Activated gamma-delta T cell (primary cell): ENCODE results near the gene ZBTB7C.

Source experiments
- DNase-seq: peaks from one replicate; lab custom pipeline; 2025; lab: John Stamatoyannopoulos, UW

ZBTB7C gene

DNA sequence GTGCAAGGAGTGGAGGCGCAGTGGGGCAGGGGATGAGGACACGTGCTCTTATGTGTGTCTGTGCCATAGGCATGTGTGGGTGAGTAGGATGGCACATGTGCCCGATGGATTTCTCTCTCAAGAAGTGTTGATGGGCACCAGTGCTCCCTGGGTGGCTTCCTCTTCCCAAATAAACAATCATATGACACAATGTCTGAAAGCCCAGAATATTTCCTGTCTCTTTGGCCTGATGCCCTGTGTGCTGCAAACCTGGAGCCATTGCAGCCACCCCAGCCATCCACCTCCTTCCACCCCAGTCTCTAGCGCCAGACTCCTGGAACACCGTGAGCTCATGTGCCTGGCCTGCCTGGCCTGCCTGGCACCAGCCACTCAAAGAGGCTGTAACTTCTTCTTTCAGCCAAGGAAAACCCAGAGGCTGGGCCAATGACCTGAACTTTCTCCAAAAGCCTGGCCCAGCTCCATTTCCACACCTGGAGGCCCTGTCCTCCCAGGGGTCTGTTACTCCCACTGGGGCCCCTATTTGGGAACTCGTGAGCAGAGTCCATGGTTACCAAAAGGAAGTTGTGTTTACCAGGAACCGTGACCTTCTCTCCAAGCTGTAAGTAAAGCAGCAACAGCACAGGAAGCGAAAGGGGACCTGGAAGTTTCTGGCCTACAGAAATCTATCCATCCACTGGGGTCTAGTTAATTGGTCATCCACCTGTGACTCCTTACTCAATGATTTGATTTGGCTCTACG lies 9.5 kb upstream of the ZBTB7C start:
- no peak for DNase-seq

DNA sequence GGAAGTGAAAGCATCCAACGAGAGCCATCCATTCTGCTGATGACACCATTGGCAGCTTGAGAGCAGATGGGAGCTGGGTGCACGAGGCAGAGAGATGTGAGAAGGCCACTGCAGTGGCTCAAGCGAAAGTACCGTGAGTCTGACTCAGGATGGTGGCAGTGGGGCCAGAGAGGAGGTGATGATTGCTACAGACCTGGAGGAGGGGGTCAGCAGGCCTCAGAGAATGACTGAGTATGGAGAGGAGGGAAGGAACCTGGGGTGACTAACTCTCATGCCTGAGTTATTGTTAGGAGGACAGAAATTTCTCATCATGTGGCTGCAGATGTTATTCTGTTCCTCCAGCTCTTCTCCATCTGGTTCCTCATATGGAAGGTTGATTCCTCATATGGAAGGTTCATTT lies 8.8 kb upstream of the ZBTB7C start:
- DNase-seq: no peak

GRCh38 chr18:48413342-48413741 lies 4.2 kb upstream of the ZBTB7C start:
- no peak for DNase-seq

DNA sequence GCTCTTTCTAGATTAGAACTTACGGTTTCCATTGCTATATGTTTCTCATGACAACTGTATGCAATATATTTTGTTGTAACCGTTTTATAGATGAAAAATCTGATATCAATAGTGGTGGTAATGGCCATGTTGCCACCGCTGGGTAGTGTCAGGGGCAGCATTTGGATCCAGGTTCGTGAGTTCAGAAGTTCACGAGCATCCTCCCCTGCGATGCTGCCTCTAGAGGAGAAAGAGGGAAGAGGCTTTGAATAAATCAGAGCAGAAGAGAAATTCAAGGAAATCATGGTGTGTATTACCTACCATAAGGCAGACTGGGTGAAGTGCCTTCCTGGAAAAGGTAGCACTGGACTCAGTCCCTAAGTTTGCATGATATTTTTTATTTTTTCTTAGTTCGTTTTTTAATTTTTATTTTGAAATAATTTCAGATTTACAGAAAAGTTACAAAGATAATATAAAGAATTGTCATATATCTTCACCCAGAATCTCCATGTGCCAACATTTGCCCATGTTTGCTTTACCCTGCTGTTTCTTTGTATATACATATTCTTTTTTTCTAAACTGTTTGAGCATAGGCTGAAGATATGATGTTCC lies 3.3 kb upstream of the ZBTB7C start:
- DNase-seq: no peak

DNA sequence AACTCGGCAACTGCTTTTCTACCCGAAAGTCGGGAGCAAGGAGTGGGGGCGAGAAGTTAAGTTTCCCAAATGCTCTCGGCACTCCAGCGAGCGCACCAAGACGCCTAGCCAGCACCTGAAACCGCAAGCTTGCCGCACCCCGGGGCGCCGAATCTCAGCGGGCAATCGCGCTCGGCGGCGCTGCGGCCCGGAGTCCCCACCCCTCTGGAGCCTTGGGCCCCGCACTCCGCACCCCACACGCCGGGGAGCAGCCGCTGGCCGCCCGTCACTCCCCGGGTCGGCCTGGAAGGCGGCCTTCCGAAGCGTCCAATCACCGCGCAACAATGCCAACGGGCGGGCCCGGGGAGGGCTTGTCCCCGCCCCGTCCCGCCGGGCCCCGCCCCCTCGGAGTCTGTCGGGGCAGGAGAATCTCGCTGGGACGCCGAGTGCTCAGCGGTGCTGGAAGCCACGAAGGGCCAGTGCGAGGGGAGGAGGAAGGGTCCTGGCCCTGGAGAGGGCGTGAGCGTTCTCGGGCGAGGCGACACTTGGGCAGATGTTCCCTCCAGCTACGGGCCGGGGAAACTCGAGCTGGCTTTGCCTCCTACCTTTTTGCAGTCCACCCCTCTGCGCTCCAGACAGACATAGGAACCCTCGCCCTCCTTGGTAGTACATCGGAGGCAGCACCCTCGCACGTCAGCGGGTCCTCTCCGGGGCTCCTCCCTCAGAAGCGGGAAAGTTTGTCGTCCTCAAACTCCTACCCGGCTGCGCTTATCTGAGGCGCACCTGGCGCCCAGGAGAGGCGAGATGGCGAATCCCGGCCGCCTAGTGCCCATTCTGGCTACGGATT lies 1.1 kb upstream of the ZBTB7C start:
- DNase-seq: peak; percentile 16

- no peak for DNase-seq
Observed at GRCh38 chr18:48409591-48410094, 460 bp upstream of the ZBTB7C start.

GRCh38 chr18:48408111-48408726 lies 964 bp downstream of the ZBTB7C start:
- no peak for DNase-seq

DNA sequence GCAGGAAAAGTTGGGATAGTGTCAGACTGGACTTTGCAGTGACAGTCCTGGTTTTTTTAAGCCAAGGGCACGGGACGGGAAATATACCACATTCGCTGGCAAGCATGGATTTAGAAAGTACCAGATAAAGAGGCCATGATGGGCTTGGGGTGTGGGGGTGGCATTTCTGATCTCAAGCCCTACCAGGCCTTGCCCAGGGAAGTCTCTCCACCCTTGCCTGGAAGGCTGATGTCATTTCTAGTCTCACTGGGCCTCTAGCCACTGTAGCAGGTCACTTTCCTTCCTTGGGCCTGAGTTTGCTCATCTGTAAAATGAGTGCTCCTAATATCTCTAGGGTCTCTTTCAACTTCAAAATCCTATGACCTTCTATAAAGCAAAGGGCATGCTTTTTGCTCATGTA lies 1.8 kb downstream of the ZBTB7C start:
- DNase-seq: no peak

DNA sequence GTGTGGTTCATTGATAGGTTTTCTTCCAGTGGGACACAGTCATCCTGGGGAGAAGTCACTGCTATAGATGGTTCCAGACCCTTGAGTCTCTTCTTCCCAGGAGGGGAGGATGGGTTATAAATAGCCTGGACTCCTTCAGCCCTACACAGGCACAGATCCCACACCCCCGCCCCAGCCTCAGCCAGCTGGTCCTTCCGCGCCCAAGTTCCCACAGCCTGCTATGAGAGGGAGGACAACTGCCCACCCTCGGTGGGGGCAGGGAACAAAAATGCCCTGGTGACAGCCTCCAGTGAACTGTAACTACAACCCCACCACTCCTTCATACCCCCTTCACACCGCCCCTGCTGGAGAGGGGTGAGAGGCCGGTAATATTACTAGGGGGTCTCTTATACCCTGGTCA lies 3.2 kb downstream of the ZBTB7C start:
- DNase-seq: no peak

- DNase-seq: no peak
Observed at GRCh38 chr18:48404716-48405507, 4.3 kb downstream of the ZBTB7C start.

DNA sequence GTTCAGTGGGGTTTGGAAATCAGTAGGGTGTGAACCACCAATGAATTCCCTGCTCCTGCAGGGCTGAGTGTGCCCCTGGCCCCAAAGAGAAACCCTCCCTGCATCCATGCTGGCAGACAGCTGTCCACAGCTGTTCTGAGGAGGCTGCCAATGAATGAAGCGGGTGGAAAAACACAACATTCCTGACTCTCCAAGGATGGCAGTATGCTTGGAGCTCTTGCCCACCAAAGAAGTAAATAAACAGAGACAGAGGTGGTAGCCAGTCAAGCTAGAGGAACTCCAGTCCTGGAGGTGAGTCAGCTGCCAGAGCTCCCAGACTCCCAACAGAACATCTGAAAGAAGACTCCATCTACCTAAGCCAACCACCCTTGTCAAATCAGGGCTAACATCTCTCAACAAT lies 6.2 kb downstream of the ZBTB7C start:
- no peak for DNase-seq

DNA sequence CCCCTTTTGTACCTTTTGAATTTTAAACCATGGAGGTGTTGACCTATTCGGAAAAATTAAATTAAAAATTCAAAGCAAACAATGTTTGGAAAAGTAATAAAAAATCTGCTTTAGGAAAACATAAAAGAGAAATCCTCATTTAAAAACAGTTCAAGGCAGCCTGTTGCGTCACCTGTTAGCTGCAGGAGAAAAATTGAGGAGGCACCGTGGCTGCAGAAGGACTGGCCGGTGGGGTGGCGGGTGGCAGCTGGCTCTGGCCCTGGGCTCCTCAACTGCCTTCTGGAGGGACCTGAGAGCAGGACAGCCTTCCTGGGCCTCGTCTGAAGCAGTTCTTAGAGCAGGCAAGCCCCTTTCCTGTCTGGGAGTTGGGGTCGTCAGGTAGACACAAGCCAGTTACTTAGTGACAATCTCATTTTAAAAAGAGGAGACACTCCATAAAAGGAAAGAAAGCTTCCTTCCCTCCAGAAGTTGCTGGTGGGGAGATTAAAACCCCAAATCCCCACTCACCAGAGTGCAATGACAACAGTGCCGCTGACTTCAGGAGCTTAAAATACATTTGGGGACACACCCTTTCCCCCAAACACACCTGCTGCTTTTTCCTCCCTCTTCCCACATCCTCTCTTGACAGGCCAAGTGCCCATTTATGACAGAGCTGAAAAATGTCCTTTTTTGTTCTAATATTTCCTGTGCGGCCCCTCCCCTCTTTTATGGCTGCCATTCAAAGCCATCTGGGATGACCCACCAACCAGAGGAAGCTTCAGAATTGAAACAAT lies 9.7 kb downstream of the ZBTB7C start:
- DNase-seq: no peak

DNA sequence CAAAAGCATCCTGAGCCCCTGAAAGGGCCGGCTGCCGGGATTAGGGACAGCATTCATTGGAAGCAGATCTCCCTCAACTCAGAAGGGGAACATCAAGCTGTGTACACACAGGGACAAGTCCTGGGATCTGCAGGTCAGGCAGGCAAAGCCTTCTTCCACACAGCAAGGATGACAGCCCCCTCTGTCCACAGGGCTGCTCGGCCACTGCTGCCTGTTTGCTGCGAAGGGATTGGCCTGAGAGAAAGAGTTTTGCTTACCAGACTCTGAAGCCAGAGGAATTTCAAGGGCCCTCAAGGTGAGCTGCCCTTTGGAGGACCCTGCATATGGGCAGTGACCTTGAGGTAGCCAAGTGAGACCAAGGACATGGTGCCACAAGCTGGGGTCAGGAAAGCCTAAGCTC lies 11.1 kb downstream of the ZBTB7C start:
- DNase-seq: no peak

GRCh38 chr18:48397021-48397420 lies 12.2 kb downstream of the ZBTB7C start:
- DNase-seq: no peak

GRCh38 chr18:48396561-48396960 lies 12.6 kb downstream of the ZBTB7C start:
- DNase-seq: no peak

GRCh38 chr18:48395646-48396045 lies 13.5 kb downstream of the ZBTB7C start:
- no peak for DNase-seq

DNA sequence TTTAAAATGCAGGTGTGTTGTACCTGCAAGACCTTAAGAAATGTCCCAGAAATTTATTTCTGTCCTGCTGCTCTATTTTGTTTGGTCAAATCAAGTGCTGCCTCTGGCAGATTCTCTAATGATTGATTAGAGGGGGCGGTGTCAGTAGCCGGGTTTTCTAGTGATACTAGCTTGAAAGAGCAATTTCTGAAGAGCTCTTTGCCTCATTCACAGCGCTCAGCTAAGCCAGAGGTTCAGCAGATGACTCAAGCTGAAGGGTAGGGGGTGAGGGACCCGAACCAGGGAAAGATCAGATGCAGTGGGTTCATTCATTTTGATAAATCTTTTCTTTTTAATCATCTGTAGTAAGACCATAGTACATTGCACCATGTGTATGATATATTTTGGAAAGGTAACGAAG lies 15.0 kb downstream of the ZBTB7C start:
- DNase-seq: no peak

DNA sequence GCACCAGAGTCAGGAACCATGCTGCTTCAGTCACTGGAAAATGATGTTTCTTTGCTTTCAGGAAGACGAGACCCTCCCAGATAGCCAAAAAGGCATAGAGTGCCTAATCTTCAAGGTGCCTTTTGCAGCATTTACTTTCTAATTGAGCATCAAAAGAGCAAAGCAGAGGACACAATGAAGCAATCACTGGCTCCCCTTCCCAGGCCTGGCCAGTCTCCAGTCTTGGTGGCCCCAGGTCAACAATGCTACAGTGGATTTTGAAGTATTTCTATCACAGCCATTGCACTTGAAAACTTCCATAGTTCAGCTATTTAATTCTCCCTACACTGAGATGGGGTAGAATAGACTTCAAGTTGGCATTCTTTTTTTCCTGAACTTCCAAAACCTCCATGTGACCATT lies 15.4 kb downstream of the ZBTB7C start:
- no peak for DNase-seq

DNA sequence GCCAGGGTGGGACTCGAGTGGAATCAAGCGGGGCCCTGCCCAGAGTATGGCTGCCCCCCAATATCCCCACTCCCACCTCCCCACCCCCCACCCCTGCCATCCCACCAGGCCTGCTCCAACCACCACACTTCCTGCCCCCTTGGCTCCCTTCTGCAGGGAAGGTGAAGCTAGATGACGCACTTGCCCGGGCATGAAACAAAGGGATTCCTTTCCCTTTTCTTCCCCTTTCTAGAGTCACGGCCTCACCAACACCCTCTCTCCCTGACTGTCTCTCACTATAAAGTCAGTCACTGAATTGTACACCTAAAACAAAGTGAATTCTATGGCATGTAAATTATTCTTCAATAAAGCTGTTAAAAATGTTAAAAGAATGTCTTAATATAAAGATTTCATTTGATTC lies 16.0 kb downstream of the ZBTB7C start:
- no peak for DNase-seq

DNA sequence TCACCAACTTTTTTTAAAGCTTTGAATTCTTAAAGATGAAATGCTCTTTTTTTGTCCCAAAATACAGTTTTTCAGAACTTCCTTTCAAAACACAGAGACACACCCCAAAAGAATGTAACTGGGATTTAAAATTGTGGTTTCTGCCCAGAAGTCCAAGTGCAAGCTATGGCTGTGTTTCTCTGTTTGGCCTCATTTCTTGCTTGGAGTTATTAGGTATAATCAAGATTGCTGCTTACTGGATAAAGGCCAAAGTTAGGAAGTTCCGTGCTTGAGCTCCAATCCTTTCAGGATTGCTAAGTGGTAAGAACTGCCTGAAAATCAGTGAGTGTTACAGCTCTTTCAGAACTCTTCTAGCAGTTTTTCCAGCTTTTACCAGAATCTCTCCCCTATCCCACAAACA lies 16.9 kb downstream of the ZBTB7C start:
- DNase-seq: no peak

DNA sequence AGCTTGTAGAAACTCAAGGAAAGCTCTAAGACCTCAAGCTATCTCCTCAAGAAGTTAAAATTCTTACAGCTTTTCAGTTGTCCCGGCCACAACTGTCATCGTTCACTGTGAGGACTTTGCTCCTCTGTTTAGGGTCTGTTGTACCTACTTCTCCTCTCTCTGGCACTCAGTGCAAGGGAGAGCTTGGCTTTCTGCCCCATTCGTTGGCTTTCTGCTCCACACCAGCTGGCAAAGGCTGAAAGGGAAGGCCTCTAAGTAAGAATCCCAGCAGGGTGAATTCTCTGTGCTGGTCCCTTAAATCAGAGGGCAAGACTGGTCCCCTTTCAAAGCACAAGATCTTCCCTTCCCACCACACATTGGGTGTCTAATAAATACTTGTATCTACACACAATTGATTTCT lies 17.3 kb downstream of the ZBTB7C start:
- DNase-seq: no peak
